GM12878 (cell line): ENCODE measurements around the gene KLHL24. TPM values are rescaled to one million over a fixed set of nuclear protein-coding genes. Genes with fewer than 3 reads are reported as not detected.

Experiments used
- CBFB ChIP-seq: IDR thresholded peaks from 2 replicates; pipeline ENCODE4 v1.6.1; 2016; ENCODE audit warnings: antibody characterized with exemption, low read depth
- CHD4 ChIP-seq: fragments of 200-600 bp; sonication (generic); IDR thresholded peaks from 2 replicates; pipeline ENCODE4 v1.6.1; 2016; ENCODE audit warnings: mild to moderate bottlenecking
- DPF2 ChIP-seq: fragments of 450-650 bp; IDR thresholded peaks from 2 replicates; pipeline ENCODE4 v1.6.1; 2017; ENCODE audit warnings: mild to moderate bottlenecking
- GATAD2B ChIP-seq: fragments of 450-650 bp; conservative IDR thresholded peaks from 2 replicates; pipeline ENCODE4 v1.6.1; 2017; ENCODE audit warnings: low read depth, mild to moderate bottlenecking, moderate library complexity
- HCFC1 ChIP-seq: fragments of 150-350 bp; IDR thresholded peaks from 2 replicates; pipeline ENCODE4 v1.6.1; 2014; ENCODE audit warnings: low read length
- KLF5 ChIP-seq: fragments of 450-650 bp; IDR thresholded peaks from 2 replicates; pipeline ENCODE4 v1.6.1; 2014; ENCODE audit warnings: mild to moderate bottlenecking; ENCODE audit not compliant: partially characterized antibody
- MXI1 ChIP-seq: fragments of 150-350 bp; IDR thresholded peaks from 2 replicates; pipeline ENCODE4 v1.6.1; 2011; ENCODE audit warnings: low read depth, mild to moderate bottlenecking, inconsistent platforms, low read length, improper control_type of control experiment
- PAX5 ChIP-seq: IDR thresholded peaks from 2 replicates; pipeline ENCODE4 v1.6.1; 2011; ENCODE audit warnings: low read depth, low read length, borderline replicate concordance
- PML ChIP-seq: IDR thresholded peaks from 2 replicates; pipeline ENCODE4 v1.6.1; 2012; ENCODE audit warnings: low read length, inconsistent platforms
- RUNX3 ChIP-seq: IDR thresholded peaks from 2 replicates; pipeline ENCODE4 v1.6.1; 2012; ENCODE audit warnings: low read length, inconsistent platforms
- SMAD1 ChIP-seq: fragments of 450-650 bp; IDR thresholded peaks from 2 replicates; pipeline ENCODE4 v1.6.1; 2018; ENCODE audit warnings: mild to moderate bottlenecking, low read depth; ENCODE audit not compliant: partially characterized antibody
- TCF3 ChIP-seq: IDR thresholded peaks from 2 replicates; pipeline ENCODE4 v1.6.1; 2012; ENCODE audit warnings: low read depth, mild to moderate bottlenecking, low read length, borderline replicate concordance; ENCODE audit not compliant: insufficient read depth
- polyA plus RNA-seq, 11 experiments: library from polyadenylated mRNA; depleted of rRNA in 4 of 11; unstranded in 6 of 11; stranded (reverse) in 5 of 11; fragments of >200 nt; fragmentation: Nextera tagmentation in 4 of 11; fragmentation: Illumina TruSeq in 1 of 11; extraction: Ambion mirVana in 4 of 11; extraction: Trizol in 1 of 11; gene quantifications; 1 replicate in 1 of 11; 2 replicates in 10 of 11; pipeline versions ENCODE4 v1.2.1 to v1.2.3, GENCODE V29; 2011 to 2016; ENCODE audit warnings: inconsistent platforms in 2 of 11, missing spikeins in 2 of 11, low read depth in 1 of 11
- total RNA-seq, 4 experiments: library from RNA; depleted of rRNA in 3 of 4; stranded (reverse); fragments of >200 nt in 3 of 4; fragmentation: Illumina TruSeq in 1 of 4; extraction: Trizol in 1 of 4; gene quantifications; 2 replicates each; pipeline versions ENCODE4 v1.2.1 to v1.2.3, GENCODE V29; 2013 to 2021
- TF ChIP-seq, protein P1 (sequence below): fragments of 450-650 bp; formaldehyde crosslinking; IDR thresholded peaks from 2 replicates; pipeline ENCODE4 v1.5.0; 2022; ENCODE audit warnings: mild to moderate bottlenecking, missing genetic modification characterization
- TF ChIP-seq, protein P2 (sequence below): IDR thresholded peaks from 2 replicates; pipeline ENCODE4 v1.6.1; 2012; ENCODE audit warnings: low read depth, low read length, improper control_type of control experiment
- TF ChIP-seq, protein P3 (sequence below): fragments of 450-650 bp; IDR thresholded peaks from 2 replicates; pipeline ENCODE4 v1.6.1; 2017; ENCODE audit warnings: antibody characterized with exemption, mild to moderate bottlenecking, moderate library complexity
- TF ChIP-seq, protein P4 (sequence below): IDR thresholded peaks from 2 replicates; pipeline ENCODE4 v1.6.1; 2012; ENCODE audit warnings: low read depth, low read length, improper control_type of control experiment
- TF ChIP-seq, protein P5 (sequence below): fragments of 450-650 bp; IDR thresholded peaks from 2 replicates; pipeline ENCODE4 v1.6.1; 2017; ENCODE audit warnings: low read depth, mild to moderate bottlenecking, moderate library complexity

KLHL24 gene
- total and polyA plus RNA-seq, 10 of the 15 experiments (the other 5 are each of a cell fraction or from before 2014, with no cell fraction given), result 0.91 to 24.3 (median 5.3) TPM

DNA sequence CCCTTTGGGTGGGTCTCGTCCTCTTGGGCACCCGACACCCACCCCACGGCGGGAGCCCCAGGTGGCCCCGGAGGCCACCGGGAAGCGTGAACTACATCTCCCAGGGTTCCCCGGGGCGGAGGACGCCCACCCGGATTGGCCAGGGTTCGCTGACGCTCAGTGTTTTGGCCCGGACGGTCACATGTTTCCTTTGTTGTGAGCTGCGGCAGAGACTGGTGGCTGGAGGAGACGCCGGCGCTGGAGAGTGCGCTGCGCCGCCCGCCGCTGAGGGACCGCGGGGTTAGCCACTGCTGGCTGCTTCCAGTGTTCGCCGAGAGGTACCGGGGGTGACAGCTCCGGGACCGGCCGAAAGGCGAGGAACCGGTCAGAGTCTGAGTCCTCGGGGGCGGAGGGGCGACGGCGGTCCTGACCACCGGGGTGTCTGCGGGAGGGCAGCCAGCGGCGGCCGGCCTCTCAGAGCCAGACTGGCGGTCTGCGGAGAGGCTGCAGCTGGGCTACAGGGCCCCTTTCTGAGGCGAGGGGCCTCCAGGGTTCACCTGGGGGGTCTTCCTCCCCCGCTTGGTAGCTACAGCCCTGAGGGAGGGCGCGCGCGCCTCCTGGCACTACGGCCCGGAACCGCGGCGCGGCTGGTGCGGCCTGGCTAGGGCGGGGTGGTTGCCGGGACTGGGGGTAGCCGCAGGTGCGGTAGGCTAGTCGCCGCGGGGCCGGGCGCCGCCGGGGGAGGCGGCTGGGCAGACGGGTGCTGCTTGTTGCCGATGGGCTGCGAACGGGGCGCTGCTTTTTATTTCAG lies at the start of gene KLHL24 (continued):
- TF ChIP-seq, protein P1, sequence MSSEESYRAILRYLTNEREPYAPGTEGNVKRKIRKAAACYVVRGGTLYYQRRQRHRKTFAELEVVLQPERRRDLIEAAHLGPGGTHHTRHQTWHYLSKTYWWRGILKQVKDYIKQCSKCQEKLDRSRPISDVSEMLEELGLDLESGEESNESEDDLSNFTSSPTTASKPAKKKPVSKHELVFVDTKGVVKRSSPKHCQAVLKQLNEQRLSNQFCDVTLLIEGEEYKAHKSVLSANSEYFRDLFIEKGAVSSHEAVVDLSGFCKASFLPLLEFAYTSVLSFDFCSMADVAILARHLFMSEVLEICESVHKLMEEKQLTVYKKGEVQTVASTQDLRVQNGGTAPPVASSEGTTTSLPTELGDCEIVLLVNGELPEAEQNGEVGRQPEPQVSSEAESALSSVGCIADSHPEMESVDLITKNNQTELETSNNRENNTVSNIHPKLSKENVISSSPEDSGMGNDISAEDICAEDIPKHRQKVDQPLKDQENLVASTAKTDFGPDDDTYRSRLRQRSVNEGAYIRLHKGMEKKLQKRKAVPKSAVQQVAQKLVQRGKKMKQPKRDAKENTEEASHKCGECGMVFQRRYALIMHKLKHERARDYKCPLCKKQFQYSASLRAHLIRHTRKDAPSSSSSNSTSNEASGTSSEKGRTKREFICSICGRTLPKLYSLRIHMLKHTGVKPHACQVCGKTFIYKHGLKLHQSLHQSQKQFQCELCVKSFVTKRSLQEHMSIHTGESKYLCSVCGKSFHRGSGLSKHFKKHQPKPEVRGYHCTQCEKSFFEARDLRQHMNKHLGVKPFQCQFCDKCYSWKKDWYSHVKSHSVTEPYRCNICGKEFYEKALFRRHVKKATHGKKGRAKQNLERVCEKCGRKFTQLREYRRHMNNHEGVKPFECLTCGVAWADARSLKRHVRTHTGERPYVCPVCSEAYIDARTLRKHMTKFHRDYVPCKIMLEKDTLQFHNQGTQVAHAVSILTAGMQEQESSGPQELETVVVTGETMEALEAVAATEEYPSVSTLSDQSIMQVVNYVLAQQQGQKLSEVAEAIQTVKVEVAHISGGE (CRISPR knock-in tag), result no peak
- TF ChIP-seq PAX5 (0 out of 2 replicates have a peak, but pooled peaks have one; percentile 40), SMAD1 (peak; percentile 75), GATAD2B (0 out of 2 replicates have a peak, but pooled peaks have one; percentile 62), RUNX3 (0 out of 2 replicates have a peak, but pooled peaks have one; percentile 3), HCFC1 (peak; percentile 91), MXI1 (peak; percentile 82; the same call in 1 of the 2 replicates), TCF3 (peak; percentile 71; the same call in 1 of the 2 replicates), PML (no peak), KLF5 (no peak), CHD4 (no peak), DPF2 (peak; percentile 71; the same call in 1 of the 2 replicates), CBFB (no peak)
- TF ChIP-seq, protein P2, sequence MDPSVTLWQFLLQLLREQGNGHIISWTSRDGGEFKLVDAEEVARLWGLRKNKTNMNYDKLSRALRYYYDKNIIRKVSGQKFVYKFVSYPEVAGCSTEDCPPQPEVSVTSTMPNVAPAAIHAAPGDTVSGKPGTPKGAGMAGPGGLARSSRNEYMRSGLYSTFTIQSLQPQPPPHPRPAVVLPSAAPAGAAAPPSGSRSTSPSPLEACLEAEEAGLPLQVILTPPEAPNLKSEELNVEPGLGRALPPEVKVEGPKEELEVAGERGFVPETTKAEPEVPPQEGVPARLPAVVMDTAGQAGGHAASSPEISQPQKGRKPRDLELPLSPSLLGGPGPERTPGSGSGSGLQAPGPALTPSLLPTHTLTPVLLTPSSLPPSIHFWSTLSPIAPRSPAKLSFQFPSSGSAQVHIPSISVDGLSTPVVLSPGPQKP, result 0 out of 2 replicates have a peak, but pooled peaks have one; percentile 56
- TF ChIP-seq, protein P3, sequence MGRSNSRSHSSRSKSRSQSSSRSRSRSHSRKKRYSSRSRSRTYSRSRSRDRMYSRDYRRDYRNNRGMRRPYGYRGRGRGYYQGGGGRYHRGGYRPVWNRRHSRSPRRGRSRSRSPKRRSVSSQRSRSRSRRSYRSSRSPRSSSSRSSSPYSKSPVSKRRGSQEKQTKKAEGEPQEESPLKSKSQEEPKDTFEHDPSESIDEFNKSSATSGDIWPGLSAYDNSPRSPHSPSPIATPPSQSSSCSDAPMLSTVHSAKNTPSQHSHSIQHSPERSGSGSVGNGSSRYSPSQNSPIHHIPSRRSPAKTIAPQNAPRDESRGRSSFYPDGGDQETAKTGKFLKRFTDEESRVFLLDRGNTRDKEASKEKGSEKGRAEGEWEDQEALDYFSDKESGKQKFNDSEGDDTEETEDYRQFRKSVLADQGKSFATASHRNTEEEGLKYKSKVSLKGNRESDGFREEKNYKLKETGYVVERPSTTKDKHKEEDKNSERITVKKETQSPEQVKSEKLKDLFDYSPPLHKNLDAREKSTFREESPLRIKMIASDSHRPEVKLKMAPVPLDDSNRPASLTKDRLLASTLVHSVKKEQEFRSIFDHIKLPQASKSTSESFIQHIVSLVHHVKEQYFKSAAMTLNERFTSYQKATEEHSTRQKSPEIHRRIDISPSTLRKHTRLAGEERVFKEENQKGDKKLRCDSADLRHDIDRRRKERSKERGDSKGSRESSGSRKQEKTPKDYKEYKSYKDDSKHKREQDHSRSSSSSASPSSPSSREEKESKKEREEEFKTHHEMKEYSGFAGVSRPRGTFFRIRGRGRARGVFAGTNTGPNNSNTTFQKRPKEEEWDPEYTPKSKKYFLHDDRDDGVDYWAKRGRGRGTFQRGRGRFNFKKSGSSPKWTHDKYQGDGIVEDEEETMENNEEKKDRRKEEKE, result no peak
- TF ChIP-seq, protein P4, sequence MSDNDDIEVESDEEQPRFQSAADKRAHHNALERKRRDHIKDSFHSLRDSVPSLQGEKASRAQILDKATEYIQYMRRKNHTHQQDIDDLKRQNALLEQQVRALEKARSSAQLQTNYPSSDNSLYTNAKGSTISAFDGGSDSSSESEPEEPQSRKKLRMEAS, result peak; percentile 93
- TF ChIP-seq, protein P5, sequence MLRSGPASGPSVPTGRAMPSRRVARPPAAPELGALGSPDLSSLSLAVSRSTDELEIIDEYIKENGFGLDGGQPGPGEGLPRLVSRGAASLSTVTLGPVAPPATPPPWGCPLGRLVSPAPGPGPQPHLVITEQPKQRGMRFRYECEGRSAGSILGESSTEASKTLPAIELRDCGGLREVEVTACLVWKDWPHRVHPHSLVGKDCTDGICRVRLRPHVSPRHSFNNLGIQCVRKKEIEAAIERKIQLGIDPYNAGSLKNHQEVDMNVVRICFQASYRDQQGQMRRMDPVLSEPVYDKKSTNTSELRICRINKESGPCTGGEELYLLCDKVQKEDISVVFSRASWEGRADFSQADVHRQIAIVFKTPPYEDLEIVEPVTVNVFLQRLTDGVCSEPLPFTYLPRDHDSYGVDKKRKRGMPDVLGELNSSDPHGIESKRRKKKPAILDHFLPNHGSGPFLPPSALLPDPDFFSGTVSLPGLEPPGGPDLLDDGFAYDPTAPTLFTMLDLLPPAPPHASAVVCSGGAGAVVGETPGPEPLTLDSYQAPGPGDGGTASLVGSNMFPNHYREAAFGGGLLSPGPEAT, result 0 out of 2 replicates have a peak, but pooled peaks have one; percentile 3
